OCI-LY7 (cell line): ENCODE measurements around the gene GALM.

ENCODE experiments used
- CTCF ChIP-seq: fragments of 200-600 bp; sonication (generic); conservative IDR thresholded peaks from 2 replicates; pipeline ENCODE4 v1.5.1; 2014; ENCODE audit warnings: mild to moderate bottlenecking, antibody characterized with exemption, low read length, moderate library complexity, mixed read lengths
- EZH2phosphoT487 ChIP-seq: fragments of 200-600 bp; sonication (generic); IDR thresholded peaks from 2 replicates; pipeline ENCODE4 v1.6.1; 2018; ENCODE audit warnings: low read depth, borderline replicate concordance, mild to moderate bottlenecking, mixed run types, antibody characterized with exemption, low read length, moderate library complexity, mixed read lengths

- TF ChIP-seq CTCF (no peak), EZH2phosphoT487 (no peak)
Measured at GRCh38 chr2:38632980-38633379, 32.9 kb upstream of the GALM start.
